Gastroesophageal sphincter (tissue), 3 donors: ENCODE data around the gene KMT2B.

ENCODE experiments used
- CTCF ChIP-seq, 4 experiments: fragments of 200-600 bp in 2 of 4; fragments of 450-650 bp in 2 of 4; sonication (generic) in 1 of 4; IDR thresholded peaks; one replicate each; pipeline ENCODE4 v1.5.1; 2017 to 2019; ENCODE audit warnings: antibody characterized with exemption in 4 of 4, mild to moderate bottlenecking in 2 of 4, moderate library complexity in 2 of 4
- POLR2A ChIP-seq, 2 donors: fragments of 450-650 bp; IDR thresholded peaks; one replicate each; pipeline ENCODE4 v1.6.1; 2017; ENCODE audit warnings: antibody characterized with exemption in 2 of 2, mild to moderate bottlenecking in 2 of 2, moderate library complexity in 1 of 2

GRCh38 chr19:35710784-35711723 lies 6.7 kb upstream of the KMT2B start:
- no peak for TF ChIP-seq POLR2A (IDR thresholded peaks at IDR 0.05)
- no peak for TF ChIP-seq CTCF (IDR thresholded peaks at IDR 0.05)
